SHP77 treated with DMSO at 0.1 percent for 48 hours (cell line): ENCODE measurements around the gene ZNF280B.

Experiments used
- DNase-seq: peaks from one replicate; lab custom pipeline; 2025; lab: John Stamatoyannopoulos, UW

ZNF280B gene

DNA sequence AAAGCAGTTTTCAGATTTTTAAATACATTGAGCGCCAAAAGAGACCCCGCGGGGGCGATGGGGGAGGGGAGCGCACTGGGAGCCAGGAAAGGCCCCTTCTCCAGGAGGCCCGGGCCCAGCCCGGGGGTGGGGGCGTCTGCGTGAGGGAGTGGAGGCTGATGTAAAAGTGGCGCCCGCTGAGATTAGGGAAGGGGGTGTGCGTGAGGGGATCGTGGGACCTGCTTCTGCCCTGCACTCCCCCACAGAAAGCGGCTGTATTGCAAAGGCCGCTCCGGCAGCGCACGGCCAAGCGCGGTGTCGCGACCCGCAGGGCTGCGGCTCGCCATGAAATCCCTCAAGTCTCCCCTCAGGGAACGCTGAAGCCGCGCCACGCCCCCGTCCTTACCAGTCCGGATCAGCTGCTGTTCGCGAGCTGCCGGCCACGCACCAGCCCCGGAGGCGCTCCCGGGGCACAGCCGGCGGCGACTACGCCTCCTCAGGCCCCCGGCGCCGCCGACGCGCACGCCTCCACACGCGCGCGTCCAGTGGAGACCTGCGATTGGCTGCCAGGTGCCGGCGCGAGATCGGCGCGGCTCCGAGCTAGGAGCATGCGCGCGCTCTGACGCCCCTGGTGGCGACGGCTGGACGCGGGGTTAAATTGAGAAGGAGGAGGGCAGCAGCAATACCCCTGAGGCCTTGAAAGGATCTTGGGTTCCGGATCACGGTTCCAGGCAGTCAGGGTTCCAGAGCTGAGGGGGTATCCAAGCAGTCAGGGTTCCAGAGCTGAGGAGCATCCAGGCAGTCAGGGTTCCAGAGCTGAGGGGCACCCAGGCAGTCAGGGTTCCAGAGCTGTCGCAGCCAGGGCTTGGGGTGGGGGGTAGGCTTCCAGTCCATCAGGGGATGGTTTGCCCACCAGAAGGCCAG, at the start of gene ZNF280B:
Gene ZNF280B, minus strand, starts transcription at position 469 of the 903 bp plus-strand sequence. CDS start 19,344 bp downstream, outside the sequence.
- peak; percentile 67 for DNase-seq

- no peak for DNase-seq
These were observed 48.7 kb upstream of the ZNF280B start for GRCh38 chr22:22556995-22557925.

- no peak for DNase-seq
These were observed 48.0 kb upstream of the ZNF280B start for GRCh38 chr22:22556578-22556977.

GRCh38 chr22:22555596-22555995, 47.1 kb upstream of the ZNF280B start:
- no peak for DNase-seq

- no peak for DNase-seq
These were observed 46.2 kb upstream of the ZNF280B start for GRCh38 chr22:22554587-22555284.

GRCh38 chr22:22553735-22554586, 45.4 kb upstream of the ZNF280B start:
- DNase-seq, result no peak

- no peak for DNase-seq
These were observed 44.6 kb upstream of the ZNF280B start for GRCh38 chr22:22553141-22553540.

DNA sequence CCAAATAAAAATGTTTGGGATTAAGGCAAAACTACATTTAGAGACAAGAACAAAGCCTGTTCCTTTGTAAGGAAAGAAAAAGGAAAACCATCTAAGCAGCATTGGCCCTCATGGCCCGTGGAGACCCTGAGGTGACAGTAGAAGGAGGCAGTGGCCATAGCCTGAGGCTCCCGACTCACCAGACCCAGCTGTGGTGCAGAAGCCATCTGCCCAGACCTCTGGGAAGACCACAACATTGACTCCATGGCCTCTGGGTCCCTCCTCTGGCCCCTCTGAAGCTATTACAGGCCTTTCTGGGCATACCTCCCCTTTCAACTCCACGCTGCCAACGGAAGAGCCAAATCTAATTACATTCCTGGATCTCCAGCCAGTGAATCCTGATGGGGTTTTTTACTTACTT, 44.1 kb upstream of the ZNF280B start:
- DNase-seq, result no peak

DNA sequence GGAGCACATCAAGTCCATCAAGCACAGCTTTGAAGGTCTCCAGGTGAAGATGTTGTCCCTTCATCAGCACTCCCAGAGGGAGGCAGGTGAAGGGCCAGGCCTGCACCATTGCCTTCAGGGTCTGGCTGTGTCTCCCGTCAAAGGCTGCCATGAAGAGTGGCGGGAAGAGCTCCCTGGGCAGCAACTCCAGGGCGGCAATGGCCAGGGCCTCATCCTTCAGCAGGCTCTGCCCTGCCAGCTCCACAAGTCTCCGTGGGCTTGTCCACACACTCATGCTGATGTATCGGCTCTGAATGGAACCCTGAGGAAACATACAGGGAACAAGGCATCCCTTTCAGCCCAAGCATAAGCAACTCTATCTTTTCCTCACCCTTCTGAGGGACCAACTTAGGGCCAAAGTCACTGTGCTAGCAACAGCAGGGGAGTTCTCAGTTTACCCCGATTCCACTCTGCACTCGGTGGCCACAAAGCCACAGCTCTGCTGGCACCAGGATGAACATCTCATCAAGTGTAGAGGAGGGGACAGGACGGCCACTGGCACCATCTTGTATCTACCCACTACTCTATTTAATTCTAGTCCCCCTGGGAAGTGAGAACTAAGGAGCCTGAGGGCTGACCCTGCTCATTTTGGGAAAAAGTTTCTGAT, 42.4 kb upstream of the ZNF280B start:
- no peak for DNase-seq

DNA sequence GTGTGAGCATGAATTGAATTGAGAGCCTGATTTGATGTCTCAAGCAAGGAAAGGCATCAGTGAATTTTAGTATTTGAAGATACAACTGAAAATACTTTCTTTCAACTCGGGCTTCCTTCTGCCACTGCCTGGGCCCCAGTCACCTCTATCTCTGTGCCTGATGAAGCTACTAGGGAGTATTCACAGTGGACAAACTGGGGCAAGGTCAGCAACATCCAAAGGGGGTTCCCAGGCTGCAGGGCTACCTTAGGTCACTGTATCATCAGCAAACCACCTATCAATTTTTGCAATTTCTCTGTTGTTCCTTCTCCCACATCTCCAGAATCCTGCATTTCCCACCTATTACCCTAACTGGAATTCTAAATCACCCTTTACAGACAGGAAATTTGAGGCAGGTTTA, 40.4 kb upstream of the ZNF280B start:
- DNase-seq, result no peak

DNA sequence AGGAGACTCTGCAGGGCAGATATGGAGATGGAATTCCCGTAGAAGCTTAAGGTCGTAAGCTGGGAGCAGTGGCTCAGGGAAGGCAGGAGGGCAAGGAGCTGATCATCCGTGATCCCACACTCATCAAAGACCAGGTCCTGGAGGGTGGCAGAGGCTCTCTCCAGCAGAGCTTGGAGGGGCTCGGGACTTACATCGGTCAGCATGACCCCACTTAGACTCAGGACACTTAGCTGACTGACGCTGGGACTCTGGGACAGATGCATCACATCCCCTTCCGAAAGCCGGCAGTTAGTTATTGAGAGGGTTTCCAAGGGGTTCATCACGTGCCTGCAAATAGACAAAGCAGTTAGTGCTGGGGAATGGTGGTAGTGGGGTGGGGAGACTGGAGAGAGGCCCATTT, 39.8 kb upstream of the ZNF280B start:
- no peak for DNase-seq

GRCh38 chr22:22547692-22548300, 39.3 kb upstream of the ZNF280B start:
- no peak for DNase-seq

GRCh38 chr22:22547226-22547625, 38.7 kb upstream of the ZNF280B start:
- no peak for DNase-seq

DNA sequence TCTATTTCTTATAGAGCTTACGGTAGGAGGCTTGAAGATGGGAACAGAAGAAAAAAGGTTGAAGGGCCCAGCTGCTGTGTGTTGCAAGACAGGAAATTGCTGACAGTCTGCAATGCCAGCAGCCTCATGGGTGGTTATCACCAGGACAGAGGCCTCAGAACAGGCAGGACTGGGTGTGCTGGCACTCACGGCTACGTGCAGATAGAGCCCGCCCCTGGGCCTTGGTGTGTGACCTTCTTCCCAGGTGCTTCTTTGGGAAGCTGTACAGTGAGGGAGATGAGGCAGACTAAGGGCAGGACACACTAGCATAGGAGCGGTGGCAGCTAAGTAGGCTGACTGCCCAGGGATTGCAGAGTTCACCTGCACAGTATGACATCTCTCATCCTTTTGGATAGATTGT, 37.9 kb upstream of the ZNF280B start:
- DNase-seq, result no peak

DNA sequence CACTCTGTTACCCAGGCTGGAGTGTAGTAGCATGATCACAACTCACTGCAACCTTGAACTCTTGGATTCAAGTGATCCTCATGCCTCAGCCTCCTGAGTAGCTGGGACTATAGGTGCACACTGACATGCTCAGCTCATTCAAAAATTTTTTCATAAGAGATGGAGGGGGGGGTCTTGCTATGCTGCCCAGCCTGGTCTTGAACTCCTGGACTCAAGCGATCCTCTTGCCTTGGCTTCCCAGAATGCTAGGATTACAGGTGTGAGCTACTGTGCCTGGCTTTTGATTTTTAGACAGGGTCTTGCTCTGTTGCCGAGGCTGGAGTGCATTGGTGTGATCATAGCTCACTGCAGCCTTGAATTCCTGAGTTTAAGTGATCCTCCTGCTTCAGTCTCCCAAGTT, 36.5 kb upstream of the ZNF280B start:
- no peak for DNase-seq

DNA sequence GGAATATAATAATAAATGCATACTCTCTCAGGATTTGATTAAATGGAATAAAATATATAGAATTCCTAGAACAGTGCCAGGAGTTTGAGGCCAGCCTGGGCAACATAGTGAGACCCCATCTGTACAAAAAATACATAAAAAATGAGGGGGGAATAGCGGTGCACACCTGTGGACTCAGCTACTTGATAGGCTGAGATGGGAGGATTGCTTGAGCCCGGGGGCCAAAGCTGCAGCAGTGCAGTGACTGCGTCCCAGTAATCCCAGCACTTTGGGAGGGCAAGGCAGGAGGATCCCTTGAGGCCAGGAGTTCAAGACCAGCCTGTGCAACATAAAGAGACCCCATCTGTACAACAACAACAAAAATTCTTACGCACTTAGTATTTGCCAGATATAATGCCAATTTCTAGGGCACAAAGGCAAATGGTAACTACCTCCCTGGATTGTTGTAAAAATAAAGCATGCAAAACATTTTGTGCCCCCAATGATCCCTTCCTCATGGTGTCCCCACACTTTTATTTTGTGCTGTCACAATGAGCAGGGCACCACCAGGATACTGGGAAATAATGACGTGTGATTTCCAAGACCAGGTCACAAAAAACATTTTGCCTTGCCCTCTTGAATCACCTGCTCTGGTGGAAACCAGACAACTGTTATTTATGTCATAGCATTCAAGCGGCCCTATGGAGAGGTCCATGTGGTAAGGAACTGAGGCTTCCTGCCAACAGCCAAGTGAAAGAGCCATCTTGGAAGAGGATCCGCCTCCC, 29.9 kb upstream of the ZNF280B start:
- no peak for DNase-seq

GRCh38 chr22:22536916-22537315, 28.4 kb upstream of the ZNF280B start:
- DNase-seq, result no peak

- DNase-seq, result no peak
These were observed 28.0 kb upstream of the ZNF280B start for GRCh38 chr22:22536515-22536914.

DNA sequence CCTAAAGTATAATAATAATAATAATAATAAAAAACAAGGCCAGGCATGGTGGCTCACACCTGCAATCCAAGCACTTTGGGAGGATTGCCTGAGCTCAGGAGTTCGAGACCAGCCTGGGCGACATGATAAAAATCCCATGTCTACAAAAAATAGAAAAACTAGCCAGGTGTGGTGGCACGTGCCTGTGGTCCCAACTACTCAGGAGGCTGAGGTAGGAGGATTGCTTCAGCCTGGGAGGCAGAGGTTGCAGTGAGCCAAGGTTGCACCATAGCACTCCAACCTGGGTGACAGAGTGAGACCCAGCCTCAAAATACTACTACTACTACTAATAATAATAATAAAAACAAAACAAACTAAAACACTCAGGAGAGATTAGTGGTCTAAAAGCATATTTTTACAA, 27.1 kb upstream of the ZNF280B start:
- no peak for DNase-seq
